AG20443 (cell line): Measurements from ENCODE around the gene NHS.

Source experiments
- DNase-seq: peaks from one replicate; pipeline ENCODE4 v3.0.0; 2012; ENCODE audit warnings: low spot score, mixed read lengths

NHS gene

DNA sequence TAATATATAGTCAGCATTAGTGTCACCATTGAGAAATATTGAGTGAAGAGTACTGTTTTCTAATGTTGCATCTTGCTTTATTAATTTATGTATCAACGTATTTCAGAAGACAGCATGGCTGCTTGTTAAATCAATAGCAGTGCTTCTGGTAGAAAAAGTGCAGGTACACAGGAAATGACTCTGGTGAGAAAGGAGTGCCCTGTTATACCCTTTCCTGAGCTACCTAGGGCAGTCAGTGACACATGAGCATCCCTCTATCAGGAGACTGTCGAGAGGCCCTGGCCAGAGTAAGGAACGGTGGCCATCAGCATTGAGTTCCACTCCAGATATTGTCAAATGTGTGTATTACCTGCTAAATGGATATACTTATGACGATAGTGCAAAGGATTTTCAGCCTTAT lies 404.4 kb downstream of the NHS start:
- DNase-seq: no peak
